Neuron (in vitro differentiated cells): ENCODE results near the gene ABHD5.

Source experiments
- H2AFZ ChIP-seq: one replicate; pipeline ENCODE4 v1.6.1; 2013; ENCODE audit warnings: low read depth, mild to moderate bottlenecking, inconsistent platforms, low read length, moderate library complexity
- H3K27me3 ChIP-seq: one replicate; pipeline ENCODE4 v1.6.1; 2013; ENCODE audit warnings: low read length; ENCODE audit not compliant: insufficient read depth
- H3K36me3 ChIP-seq: one replicate; pipeline ENCODE4 v1.6.1; 2013; ENCODE audit warnings: low read length; ENCODE audit not compliant: insufficient read depth
- H3K4me1 ChIP-seq: one replicate; pipeline ENCODE4 v1.6.1; 2013; ENCODE audit warnings: low read length; ENCODE audit not compliant: insufficient read depth
- H3K4me3 ChIP-seq: 2 replicates; pipeline ENCODE4 v1.5.1; 2013; ENCODE audit warnings: mild to moderate bottlenecking, low read length, moderate library complexity
- H3K9me3 ChIP-seq: one replicate; pipeline ENCODE4 v1.6.1; 2013; ENCODE audit warnings: low read length

ABHD5 gene

GRCh38 chr3:43689166-43689565 is 1.6 kb upstream of the ABHD5 start:
- peaks cover 8% of the 10 kb centered on the region for H3K4me1 ChIP-seq
- no peaks in the 10 kb centered on the region for H3K27me3 ChIP-seq
- H2AFZ ChIP-seq: no peak overlapping the region
- H3K9me3 ChIP-seq: no peaks in the 10 kb centered on the region
- no peak overlapping the region for H3K4me3 ChIP-seq
- no peaks in the 10 kb centered on the region for H3K36me3 ChIP-seq

DNA sequence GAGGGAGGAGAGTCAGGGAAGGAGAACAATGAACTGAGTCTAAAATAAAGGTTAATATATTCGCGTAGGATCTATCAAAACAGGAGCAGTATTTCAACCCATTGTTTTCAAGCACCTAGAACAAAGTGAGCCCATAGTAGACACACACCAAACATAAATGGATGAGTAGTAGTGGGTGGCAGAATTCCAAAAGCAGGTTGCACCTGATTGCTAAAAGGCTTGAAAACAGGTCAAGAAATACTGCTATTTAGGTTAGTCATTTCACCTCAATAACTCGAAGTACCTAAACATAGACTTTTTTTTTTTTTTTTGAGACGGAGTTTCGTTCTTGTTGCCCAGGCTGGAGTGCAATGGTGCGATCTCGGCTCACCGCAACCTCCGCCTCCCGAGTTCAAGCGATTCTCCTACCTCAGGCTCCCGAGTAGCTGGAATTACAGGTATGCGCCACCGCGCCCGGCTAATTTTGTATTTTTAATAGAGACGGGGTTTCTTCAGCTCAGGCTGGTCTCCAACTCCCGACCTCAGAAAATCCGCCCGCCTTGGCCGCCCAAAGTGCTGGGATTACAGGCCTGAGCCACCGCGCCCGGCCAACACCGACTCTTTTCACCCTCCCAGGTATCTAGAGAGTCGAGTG is 855 bp upstream of the ABHD5 start:
- Histone ChIP-seq H3K36me3 (no peaks in the 10 kb centered on the region), H3K4me1 (peaks cover 8% of the 10 kb centered on the region), H3K9me3 (no peaks in the 10 kb centered on the region), H3K4me3 (peak overlapping the region; percentile 91), H2AFZ (peak overlapping the region; percentile 94), H3K27me3 (no peaks in the 10 kb centered on the region)

DNA sequence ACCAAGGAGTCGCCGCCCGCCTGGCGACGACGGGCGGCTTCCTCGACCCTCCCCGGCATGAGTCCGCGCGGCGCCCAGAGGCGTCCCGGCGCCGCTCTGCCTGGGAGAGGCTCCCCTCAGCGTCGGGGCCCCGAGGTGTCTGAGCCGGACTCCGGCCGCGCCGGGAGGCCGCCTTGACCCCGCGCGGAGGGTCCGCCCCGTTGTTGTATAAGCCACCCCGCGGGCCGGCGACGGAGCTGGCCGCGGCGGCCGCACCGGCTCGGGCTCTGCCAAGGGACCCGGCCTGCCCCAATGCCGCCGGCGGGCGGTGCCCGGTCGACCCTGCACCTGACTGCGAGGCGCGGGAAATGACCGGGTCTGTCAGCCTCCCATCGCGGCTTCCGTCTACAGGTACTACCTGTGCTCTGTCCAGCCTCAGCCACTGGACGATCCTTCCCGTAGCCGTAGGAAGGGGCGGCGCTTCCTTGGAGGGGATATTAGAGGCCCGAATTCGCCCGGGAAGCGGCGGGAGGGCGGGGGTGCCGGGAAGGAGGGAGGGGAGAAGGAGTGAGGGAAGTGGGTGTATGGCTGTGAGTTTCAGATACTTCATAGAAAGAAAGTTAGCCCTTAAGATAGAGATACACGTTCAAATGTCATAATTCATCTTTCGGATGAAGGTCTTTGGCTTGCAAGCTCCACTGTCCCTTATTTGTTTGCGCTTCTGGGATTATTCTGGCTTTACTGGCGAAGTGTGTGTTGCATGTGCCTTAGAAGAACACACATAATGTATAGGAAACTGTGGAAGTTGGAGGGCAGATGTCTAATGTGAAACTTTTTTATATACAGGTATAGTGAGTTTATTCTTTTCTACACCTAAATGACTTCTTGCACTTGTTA is 620 bp downstream of the ABHD5 start:
- no peaks in the 10 kb centered on the region for H3K9me3 ChIP-seq
- peak overlapping the region; percentile 91 for H3K4me3 ChIP-seq
- peak overlapping the region; percentile 94 for H2AFZ ChIP-seq
- H3K27me3 ChIP-seq: no peaks in the 10 kb centered on the region
- no peaks in the 10 kb centered on the region for H3K36me3 ChIP-seq
- peaks cover 8% of the 10 kb centered on the region for H3K4me1 ChIP-seq

DNA sequence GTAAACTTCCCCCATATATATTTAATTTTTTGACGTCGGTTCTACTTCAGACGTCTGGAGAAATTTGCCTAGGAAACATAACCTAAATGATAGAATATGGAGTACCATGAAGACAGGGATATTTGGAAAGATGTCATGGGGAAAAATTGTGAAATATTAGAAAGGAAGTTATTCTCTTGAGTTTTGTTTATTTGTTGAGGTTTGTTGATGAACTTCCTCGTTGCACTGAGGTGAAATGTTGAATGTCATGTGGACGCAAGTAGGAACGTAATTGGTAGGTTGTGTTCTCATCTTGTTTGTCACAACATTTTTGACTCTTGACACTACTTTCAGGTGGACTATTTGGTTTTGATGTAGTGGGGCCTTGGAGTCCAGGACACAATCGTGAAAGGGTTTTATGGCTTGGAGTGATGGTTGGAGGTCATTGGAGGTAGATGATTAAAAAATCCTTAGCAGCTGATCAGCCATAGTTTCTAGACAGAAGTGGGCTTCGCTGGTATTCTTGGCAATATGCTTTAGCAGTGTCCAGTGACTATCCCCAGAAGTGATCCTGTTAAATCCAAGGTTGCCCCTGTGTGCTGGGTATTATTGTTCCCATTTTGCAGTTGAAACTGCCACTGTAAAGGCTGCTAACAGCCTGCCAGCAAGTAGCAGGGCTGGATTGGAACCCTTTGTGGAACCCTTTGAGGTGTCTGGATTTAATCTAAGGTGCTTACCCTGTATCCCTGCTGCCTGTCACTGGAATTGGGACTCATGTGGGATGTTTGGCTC is 1.5 kb downstream of the ABHD5 start:
- Histone ChIP-seq H2AFZ (peak overlapping the region; percentile 94), H3K27me3 (no peaks in the 10 kb centered on the region), H3K4me1 (peaks cover 8% of the 10 kb centered on the region), H3K9me3 (no peaks in the 10 kb centered on the region), H3K36me3 (no peaks in the 10 kb centered on the region), H3K4me3 (peak overlapping the region; percentile 91)

- Histone ChIP-seq H3K4me3 (no peak overlapping the region), H3K36me3 (no peaks in the 10 kb centered on the region), H3K4me1 (peaks cover 8% of the 10 kb centered on the region), H2AFZ (no peak overlapping the region), H3K9me3 (no peaks in the 10 kb centered on the region), H3K27me3 (no peaks in the 10 kb centered on the region)
Observed at GRCh38 chr3:43692971-43693370, 2.2 kb downstream of the ABHD5 start.

DNA sequence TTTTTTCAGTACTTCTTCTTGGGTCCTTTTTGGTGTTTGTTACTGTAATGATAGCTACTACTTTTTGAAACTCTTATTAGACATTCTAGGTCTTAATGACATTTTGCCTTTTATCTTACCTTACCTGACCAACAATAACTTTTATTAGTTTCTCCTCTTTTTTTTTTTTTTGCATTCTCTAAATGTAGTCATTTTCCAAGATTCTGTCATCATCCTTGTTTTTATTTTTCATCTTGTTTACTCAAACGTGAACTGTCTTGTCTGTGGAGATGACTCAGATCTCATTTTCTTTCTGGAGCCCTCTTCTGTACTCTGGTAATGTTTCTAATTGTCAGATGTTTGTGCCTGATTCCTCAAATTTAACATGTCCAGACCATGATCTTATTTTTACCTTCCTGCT is 2.9 kb downstream of the ABHD5 start:
- no peaks in the 10 kb centered on the region for H3K27me3 ChIP-seq
- no peaks in the 10 kb centered on the region for H3K36me3 ChIP-seq
- peaks cover 8% of the 10 kb centered on the region for H3K4me1 ChIP-seq
- no peaks in the 10 kb centered on the region for H3K9me3 ChIP-seq
- H2AFZ ChIP-seq: no peak overlapping the region
- no peak overlapping the region for H3K4me3 ChIP-seq

DNA sequence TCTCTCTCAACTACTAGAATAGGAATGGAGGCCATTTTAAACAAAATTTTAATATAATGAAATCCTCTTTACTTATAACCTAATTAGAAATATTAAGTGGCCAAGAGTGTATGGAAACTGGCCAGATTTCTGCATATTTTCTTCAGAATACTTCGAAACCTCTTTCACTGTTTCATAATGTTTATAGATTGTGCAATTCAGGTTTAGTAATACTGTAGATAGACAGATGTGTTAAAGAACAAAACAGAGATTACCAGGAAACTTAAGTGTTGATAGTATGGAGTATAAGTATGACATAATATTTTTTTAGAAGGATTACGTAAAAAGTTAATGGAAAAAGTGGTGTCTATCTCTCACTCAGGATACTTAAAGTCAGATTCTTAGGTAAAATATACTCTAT is 4.7 kb downstream of the ABHD5 start:
- Histone ChIP-seq H3K36me3 (no peaks in the 10 kb centered on the region), H3K4me3 (no peak overlapping the region), H3K9me3 (no peaks in the 10 kb centered on the region), H3K4me1 (peaks cover 8% of the 10 kb centered on the region), H2AFZ (no peak overlapping the region), H3K27me3 (no peaks in the 10 kb centered on the region)

- H3K9me3 ChIP-seq: no peaks in the 10 kb centered on the region
- H2AFZ ChIP-seq: no peak overlapping the region
- no peaks in the 10 kb centered on the region for H3K36me3 ChIP-seq
- peaks cover 8% of the 10 kb centered on the region for H3K4me1 ChIP-seq
- H3K27me3 ChIP-seq: no peaks in the 10 kb centered on the region
- no peak overlapping the region for H3K4me3 ChIP-seq
Observed at GRCh38 chr3:43695863-43696262, 5.1 kb downstream of the ABHD5 start.

DNA sequence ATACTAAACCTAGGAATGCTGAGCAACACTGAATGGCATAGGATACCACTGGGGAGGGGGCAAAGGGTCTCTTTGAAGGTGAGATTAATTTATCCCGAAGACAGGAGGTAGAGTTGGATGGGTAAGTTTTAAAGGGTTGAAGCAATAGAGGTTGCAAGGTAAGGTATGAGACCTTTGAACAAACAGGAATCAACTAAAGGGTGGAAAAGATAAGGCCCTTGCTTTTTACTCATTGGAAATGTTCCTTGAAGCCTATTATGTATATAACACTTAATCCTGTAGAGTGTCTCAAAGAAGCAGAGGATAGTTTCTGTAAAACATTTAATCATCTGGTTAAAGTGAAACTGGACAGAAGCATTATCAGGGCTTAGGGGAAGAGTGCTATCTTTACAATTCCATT is 5.7 kb downstream of the ABHD5 start:
- H3K4me3 ChIP-seq: no peak overlapping the region
- H3K36me3 ChIP-seq: no peaks in the 10 kb centered on the region
- H3K27me3 ChIP-seq: no peaks in the 10 kb centered on the region
- H2AFZ ChIP-seq: no peak overlapping the region
- no peaks in the 10 kb centered on the region for H3K9me3 ChIP-seq
- H3K4me1 ChIP-seq: peaks cover 8% of the 10 kb centered on the region

- H2AFZ ChIP-seq: no peak overlapping the region
- no peaks in the 10 kb centered on the region for H3K9me3 ChIP-seq
- H3K4me3 ChIP-seq: no peak overlapping the region
- H3K36me3 ChIP-seq: no peaks in the 10 kb centered on the region
- H3K27me3 ChIP-seq: no peaks in the 10 kb centered on the region
- peaks cover 6% of the 10 kb centered on the region for H3K4me1 ChIP-seq
Observed at GRCh38 chr3:43696881-43697280, 6.1 kb downstream of the ABHD5 start.

- no peaks in the 10 kb centered on the region for H3K27me3 ChIP-seq
- no peaks in the 10 kb centered on the region for H3K4me1 ChIP-seq
- no peak overlapping the region for H3K4me3 ChIP-seq
- peaks cover 8% of the 10 kb centered on the region for H3K36me3 ChIP-seq
- no peak overlapping the region for H2AFZ ChIP-seq
- peaks cover 2% of the 10 kb centered on the region for H3K9me3 ChIP-seq
Observed at GRCh38 chr3:43699864-43700263, 9.1 kb downstream of the ABHD5 start.

GRCh38 chr3:43704697-43705096 is 14.0 kb downstream of the ABHD5 start:
- no peaks in the 10 kb centered on the region for H3K4me1 ChIP-seq

GRCh38 chr3:43706342-43706741 is 15.6 kb downstream of the ABHD5 start:
- H3K27me3 ChIP-seq: no peaks in the 10 kb centered on the region
- H3K9me3 ChIP-seq: peaks cover 2% of the 10 kb centered on the region
- H2AFZ ChIP-seq: no peak overlapping the region
- H3K4me1 ChIP-seq: no peaks in the 10 kb centered on the region
- no peak overlapping the region for H3K4me3 ChIP-seq
- H3K36me3 ChIP-seq: peaks cover 8% of the 10 kb centered on the region

More at GRCh38 chr3:43704697-43705096, 14.0 kb downstream of the ABHD5 start:
- Histone ChIP-seq H2AFZ (no peak overlapping the region), H3K27me3 (no peaks in the 10 kb centered on the region), H3K36me3 (peaks cover 8% of the 10 kb centered on the region), H3K4me3 (no peak overlapping the region), H3K9me3 (peaks cover 2% of the 10 kb centered on the region)
